MCF 10A (cell line): ENCODE measurements around the gene TMEM150A. TPM values are rescaled to one million over a fixed set of nuclear protein-coding genes. Genes with fewer than 3 reads are reported as not detected.

Source experiments
- BruUV-seq: library from RNA; stranded (reverse); fragments of 400-500 nt; replicated peaks from 2 replicates; lab custom pipeline; 2021; lab: Mats Ljungman, UMichigan
- CTCF ChIA-PET: fragments of 300-600 bp; sonication (Branson Sonifier 250); formaldehyde crosslinking; extraction: SDS; loops from one replicate; lab custom pipeline; 2021; ENCODE audit warnings: antibody characterized with exemption, inconsistent platforms; lab: Yijun Ruan, JAX
- POLR2A ChIA-PET: fragments of 300-600, 350-650 bp; sonication (Branson Sonifier 250); formaldehyde crosslinking; extraction: SDS; loops from one replicate; lab custom pipeline; 2020; ENCODE audit warnings: antibody characterized with exemption, inconsistent platforms; lab: Yijun Ruan, JAX
- DNase-seq: peaks from one replicate; pipeline ENCODE4 v3.0.0-alpha.2; 2018; ENCODE audit not compliant: unreplicated experiment
- H3K27ac Mint-ChIP-seq: one replicate; pipeline ENCODE4 v1.8.0; 2022; ENCODE audit warnings: mild to moderate bottlenecking, low read depth, mixed read lengths; ENCODE audit not compliant: unreplicated experiment
- H3K27me3 Mint-ChIP-seq: one replicate; pipeline ENCODE4 v1.8.0; 2022; ENCODE audit warnings: mixed read lengths; ENCODE audit not compliant: insufficient read depth, unreplicated experiment
- H3K36me3 Mint-ChIP-seq: one replicate; pipeline ENCODE4 v1.8.0; 2022; ENCODE audit warnings: mild to moderate bottlenecking, moderate library complexity, mixed read lengths; ENCODE audit not compliant: insufficient read depth, unreplicated experiment
- H3K4me1 Mint-ChIP-seq: one replicate; pipeline ENCODE4 v1.8.0; 2022; ENCODE audit warnings: mixed read lengths; ENCODE audit not compliant: insufficient read depth, unreplicated experiment
- H3K4me3 Mint-ChIP-seq: one replicate; pipeline ENCODE4 v1.8.0; 2022; ENCODE audit warnings: mild to moderate bottlenecking, moderate library complexity, mixed read lengths; ENCODE audit not compliant: unreplicated experiment
- H3K9me3 Mint-ChIP-seq: one replicate; pipeline ENCODE4 v1.8.0; 2022; ENCODE audit warnings: mixed read lengths; ENCODE audit not compliant: unreplicated experiment
- CTCF ChIP-seq: fragments of 200-600 bp; IDR thresholded peaks from one replicate; pipeline ENCODE4 v1.8.0; 2022; ENCODE audit warnings: antibody characterized with exemption, mild to moderate bottlenecking; ENCODE audit not compliant: unreplicated experiment
- intact Hi-C: fragments of 100-400 bp; cut with micrococcal nuclease; formaldehyde crosslinking; loops from 2 replicates; pipeline ENCODE4 v1.14.1; 2022
- total RNA-seq: library from RNA; stranded (reverse); gene quantifications from 2 replicates; pipeline ENCODE4 v1.2.3, GENCODE V29; 2022

The TMEM150A gene
- total RNA-seq, 1 experiment from 2014 or later = 12.5 TPM

GRCh38 chr2:85549095-85549494, 53.4 kb downstream of the TMEM150A start:
- Mint-ChIP-seq H3K27ac (no peak overlapping the region), H3K36me3 (peaks cover 60% of the 10 kb centered on the region), H3K4me3 (no peak overlapping the region), H3K27me3 (no peaks in the 10 kb centered on the region), H3K9me3 (no peaks in the 10 kb centered on the region), H3K4me1 (peaks cover 12% of the 10 kb centered on the region)
- intact Hi-C loops = loop anchor here (5.0 kb wide), 1 partner anchor 197 kb away; the partner anchor contains the start of genes ELMOD3 and RETSAT
- no peak for TF ChIP-seq CTCF
- CTCF ChIA-PET = interaction anchor here (0.9 to 12.7 kb wide), 7 partner anchors 9 to 251 kb away, joined by 3 to 293 read pairs (median 11); partner anchors contain the start of genes GGCX, MAT2A and SH2D6
- TSS peak; percentile 31 for BruUV-seq
- POLR2A ChIA-PET = interaction anchor here (0.6 to 16.8 kb wide), 14 partner anchors 10 to 221 kb away, joined by 3 to 287 read pairs (median 8); partner anchors contain the start of genes ELMOD3, GGCX, MAT2A and RETSAT
- no peak for DNase-seq

GRCh38 chr2:85548608-85548900, 53.9 kb downstream of the TMEM150A start:
- intact Hi-C loops = loop anchor here (5.0 kb wide), 1 partner anchor 196 kb away; the partner anchor contains the start of genes ELMOD3 and RETSAT
- no peak for TF ChIP-seq CTCF
- Mint-ChIP-seq H3K4me3 (no peak overlapping the region), H3K27me3 (no peaks in the 10 kb centered on the region), H3K27ac (no peak overlapping the region), H3K4me1 (peaks cover 15% of the 10 kb centered on the region), H3K36me3 (peaks cover 65% of the 10 kb centered on the region), H3K9me3 (no peaks in the 10 kb centered on the region)
- no TSS peak for BruUV-seq
- ChIA-PET CTCF (interaction anchor here (0.6 to 12.7 kb wide), 7 partner anchors 8 to 623 kb away, joined by 3 to 293 read pairs (median 11); partner anchors contain the start of genes GGCX, MAT2A and SH2D6), POLR2A (interaction anchor here (0.6 to 16.8 kb wide), 16 partner anchors 9 to 221 kb away, joined by 3 to 287 read pairs (median 6); partner anchors contain the start of genes ELMOD3, GGCX, MAT2A and RETSAT)
- no peak for DNase-seq

Other genes starting within 250 kb of the TMEM150A start
- 59.2 and 60.4 TPM in 2 replicates for gene RETSAT, start 248.2 kb downstream of the TMEM150A start, total RNA-seq
- gene ELMOD3, start 247.9 kb downstream of the TMEM150A start, total RNA-seq = 16.2 and 16.7 TPM in 2 replicates
- 173 and 188 TPM in 2 replicates for gene CAPG, start 192.3 kb downstream of the TMEM150A start, total RNA-seq
- 0.84 and 2.2 TPM in 2 replicates for gene SH2D6, start 184.0 kb downstream of the TMEM150A start, total RNA-seq
- 348 and 366 TPM in 2 replicates for gene MAT2A, start 63.5 kb downstream of the TMEM150A start, total RNA-seq
- gene GGCX, start 41.2 kb downstream of the TMEM150A start, total RNA-seq = 49.1 and 52.2 TPM in 2 replicates
- gene VAMP8, start 25.1 kb downstream of the TMEM150A start, total RNA-seq = 49.9 and 56.0 TPM in 2 replicates
- 1.6 and 3.0 TPM in 2 replicates for gene VAMP5, start 18.3 kb downstream of the TMEM150A start, total RNA-seq
- 125 and 215 TPM in 2 replicates for gene RNF181, start 7.0 kb downstream of the TMEM150A start, total RNA-seq
- 34.3 and 35.5 TPM in 2 replicates for gene C2orf68, start 9.4 kb upstream of the TMEM150A start, total RNA-seq
- 36.7 and 43.8 TPM in 2 replicates for gene USP39, start 13.5 kb upstream of the TMEM150A start, total RNA-seq
- 0.26 and 0.32 TPM in 2 replicates for gene SFTPB, start 65.5 kb upstream of the TMEM150A start, total RNA-seq
- gene GNLY, start 91.7 kb upstream of the TMEM150A start, total RNA-seq = not detected in 2 replicates
- gene ATOH8, start 151.3 kb upstream of the TMEM150A start, total RNA-seq = 0.72 and 1.2 TPM in 2 replicates